GM21786 (cell line): ENCODE results near the gene SMARCB1.

Source experiments
- ATAC-seq: cut with Tn5 transposase; IDR thresholded peaks from one replicate; pipeline ENCODE4 v1.9.1; 2021; ENCODE audit not compliant: unreplicated experiment

The SMARCB1 gene

GRCh38 chr22:23786752-23787599, at the start of gene SMARCB1:
Gene SMARCB1 (plus strand): TSS chr22:23786966. CDS start chr22:23787170, 204 bp downstream.
- peak; percentile 67 for ATAC-seq

GRCh38 chr22:23737696-23738095, 49.1 kb upstream of the SMARCB1 start:
- no peak for ATAC-seq

DNA sequence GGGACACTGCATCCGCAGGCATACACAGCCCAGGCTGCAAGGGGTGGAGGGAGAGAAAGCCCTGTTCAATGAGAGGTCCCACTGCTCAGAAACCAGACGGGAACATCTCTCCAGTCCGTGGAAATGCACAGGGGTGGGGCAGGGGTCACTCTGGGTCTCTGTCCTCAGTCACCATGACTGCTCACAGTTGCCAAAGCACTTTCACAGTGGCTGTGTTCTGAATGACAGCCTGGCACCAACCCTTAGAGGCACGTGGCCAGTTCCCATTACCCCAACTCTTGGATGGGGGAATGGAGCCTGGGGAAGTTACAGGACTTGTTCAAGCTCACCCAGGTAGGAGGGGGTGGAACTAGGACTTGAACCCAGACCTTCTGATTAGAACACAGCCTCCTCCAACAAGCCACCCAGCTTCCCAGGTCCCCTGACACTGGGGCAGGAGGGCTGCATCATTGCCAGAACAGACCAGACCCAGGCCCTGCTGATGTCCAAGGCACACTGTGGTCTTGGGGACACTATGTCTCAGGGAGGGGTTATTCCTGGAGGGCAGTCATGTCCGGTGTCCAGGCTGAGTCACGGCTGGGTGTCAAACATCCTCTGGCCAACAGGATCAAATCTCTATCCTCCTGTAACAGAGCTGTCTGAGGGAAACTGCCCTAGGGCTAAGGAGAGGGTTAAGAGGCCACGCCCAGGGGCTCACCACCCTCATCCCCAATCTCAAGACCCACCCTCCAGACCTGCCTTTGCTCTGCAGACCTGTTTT, 44.1 kb upstream of the SMARCB1 start:
- no peak for ATAC-seq

DNA sequence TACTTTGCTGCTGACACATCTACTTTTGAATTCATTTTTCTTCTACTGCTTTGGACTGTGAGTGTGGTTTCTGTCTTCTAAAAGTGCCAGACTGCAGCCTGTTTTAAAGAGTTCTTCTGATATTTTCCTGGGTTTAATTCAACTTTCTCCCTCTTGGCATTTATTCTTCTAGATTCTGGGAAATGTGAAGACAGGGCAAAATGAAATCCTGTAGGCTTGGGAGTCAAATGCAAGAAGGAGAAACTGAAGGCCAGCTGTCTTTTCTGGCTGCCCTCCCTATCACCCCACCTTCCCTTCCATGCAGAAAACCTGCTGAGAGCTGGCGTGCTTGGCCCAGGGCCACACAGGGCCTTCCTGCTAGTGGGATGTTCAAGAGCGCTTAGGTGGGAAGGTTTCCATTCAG, 43.5 kb upstream of the SMARCB1 start:
- no peak for ATAC-seq

DNA sequence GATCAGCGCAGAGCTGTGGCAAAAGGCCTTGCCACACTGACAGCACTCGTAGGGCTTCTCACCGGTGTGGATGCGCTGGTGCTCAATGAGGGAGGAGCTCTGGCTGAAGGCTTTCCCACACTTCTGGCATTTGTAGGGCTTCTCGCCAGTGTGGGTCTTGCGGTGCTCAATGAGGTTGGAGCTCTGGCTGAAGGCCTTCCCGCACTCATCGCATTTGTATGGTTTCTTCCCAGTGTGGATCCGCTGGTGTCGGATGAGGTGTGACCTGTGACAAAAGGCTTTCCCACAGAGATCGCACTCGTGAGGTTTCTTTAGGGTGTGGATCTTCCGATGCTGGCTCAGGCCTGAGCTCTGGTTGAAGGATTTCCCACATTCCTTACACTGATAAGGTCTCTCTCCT, 42.8 kb upstream of the SMARCB1 start:
- no peak for ATAC-seq

- no peak for ATAC-seq
Measured at GRCh38 chr22:23744485-23744884, 42.3 kb upstream of the SMARCB1 start.

- no peak for ATAC-seq
Measured at GRCh38 chr22:23745791-23746190, 41.0 kb upstream of the SMARCB1 start.

GRCh38 chr22:23749841-23750301, 36.9 kb upstream of the SMARCB1 start:
- no peak for ATAC-seq

DNA sequence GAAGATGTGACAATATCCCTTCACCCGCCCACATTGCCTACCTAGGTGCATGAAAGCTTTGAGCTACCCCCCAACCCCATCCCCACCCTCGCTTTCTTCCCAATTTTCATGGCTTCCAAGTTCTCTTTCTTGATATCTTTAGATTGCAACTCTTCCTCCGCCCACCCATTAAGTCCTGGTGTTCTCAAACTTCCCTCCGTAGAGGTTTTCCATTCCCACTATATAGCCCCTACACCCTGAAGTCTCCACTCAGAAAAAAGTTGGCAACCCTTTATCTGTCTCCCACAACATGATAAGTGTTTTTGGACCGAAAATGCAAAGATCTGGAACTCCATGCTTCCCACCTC, 36.4 kb upstream of the SMARCB1 start:
- ATAC-seq, result no peak

DNA sequence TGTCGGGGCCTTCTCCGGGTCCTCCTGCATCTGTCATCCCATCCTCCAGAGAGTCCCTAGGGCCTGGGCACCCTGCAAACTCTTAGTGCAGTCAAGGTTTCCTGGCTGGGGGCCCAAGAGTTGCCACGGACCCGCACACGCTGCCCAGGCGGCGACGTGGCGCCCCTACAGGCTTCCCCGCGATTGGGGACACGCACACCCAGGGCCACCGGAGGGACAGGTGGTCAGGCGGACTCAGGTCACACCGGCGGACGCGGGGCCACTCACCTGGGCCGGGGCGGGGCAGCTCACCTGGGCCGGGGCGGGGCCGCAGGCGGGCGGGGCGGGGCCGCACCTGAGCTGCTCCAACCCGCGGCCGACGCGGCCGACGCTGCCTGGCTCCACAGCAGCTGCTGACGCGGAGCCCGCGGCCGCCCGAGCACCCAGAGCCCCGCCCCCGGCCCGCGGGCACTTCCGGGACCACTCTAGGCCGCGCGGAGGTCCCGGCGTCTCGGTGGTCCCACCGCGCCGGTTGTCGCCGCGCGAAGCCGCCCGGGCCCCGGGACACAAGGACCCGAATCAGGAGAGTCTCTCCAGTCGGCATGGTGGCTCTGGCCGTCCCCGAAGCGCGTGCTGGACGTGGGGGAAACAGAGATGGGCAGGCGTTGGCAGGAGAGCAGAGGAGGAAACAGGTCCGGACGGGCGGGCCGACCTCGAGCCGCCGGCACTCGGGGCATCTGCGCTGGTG, 35.9 kb upstream of the SMARCB1 start, which contains the start of gene ZNF70:
Gene ZNF70, minus strand, starts transcription at position 399 of the 727 bp plus-strand sequence. CDS start 5,972 bp downstream, outside the sequence.
- ATAC-seq, result peak; percentile 67

- no peak for ATAC-seq
Measured at GRCh38 chr22:23751441-23751996, 35.2 kb upstream of the SMARCB1 start.

DNA sequence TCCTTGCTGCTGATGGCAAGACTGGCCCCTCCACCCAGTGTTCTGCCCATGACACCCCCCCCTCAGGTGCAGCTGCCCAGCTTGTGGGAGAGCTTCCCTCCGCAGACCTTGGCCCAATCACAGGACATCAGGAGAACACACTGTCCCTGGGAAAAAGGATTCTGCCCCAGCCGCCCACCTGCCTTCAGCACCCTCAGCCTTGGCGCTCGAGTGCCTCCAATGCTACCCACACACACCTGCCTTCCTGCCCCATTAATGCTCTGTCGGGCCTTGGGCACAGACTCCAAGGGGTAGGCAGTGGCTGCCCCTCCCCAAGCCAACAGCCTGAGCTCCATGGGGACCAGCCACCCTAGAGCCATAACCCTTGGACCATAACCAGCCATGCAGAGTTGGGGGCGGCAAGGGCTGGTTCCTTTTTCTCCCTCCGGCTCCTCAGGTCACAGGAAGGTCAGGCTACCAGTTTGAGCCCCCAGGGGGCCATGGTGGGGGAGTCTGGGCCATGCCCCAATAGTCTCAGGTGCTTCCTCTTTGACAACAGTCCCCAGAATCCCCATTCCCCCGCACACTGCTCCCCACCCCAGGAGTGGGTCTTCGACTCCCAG, 34.6 kb upstream of the SMARCB1 start:
- ATAC-seq, result no peak

DNA sequence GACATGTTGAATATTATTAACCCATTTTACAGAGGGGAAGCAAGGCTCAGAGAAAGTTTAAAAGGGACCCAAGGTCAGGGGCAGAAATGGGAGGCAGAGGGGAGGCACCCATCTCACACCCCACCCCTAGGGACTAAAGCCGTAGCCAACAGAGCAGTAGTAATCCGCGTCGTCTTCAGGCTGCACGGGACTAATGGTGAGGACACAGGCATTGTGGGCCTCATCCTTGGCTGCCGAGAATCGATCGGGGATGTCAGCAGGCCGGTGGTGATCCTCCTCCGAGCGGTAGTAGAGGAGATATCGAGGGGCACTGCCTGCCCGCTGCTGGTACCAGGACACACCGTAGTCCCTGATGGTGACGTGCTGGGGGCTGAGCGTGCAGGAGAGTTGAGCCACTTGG, 34.0 kb upstream of the SMARCB1 start:
- ATAC-seq, result no peak

DNA sequence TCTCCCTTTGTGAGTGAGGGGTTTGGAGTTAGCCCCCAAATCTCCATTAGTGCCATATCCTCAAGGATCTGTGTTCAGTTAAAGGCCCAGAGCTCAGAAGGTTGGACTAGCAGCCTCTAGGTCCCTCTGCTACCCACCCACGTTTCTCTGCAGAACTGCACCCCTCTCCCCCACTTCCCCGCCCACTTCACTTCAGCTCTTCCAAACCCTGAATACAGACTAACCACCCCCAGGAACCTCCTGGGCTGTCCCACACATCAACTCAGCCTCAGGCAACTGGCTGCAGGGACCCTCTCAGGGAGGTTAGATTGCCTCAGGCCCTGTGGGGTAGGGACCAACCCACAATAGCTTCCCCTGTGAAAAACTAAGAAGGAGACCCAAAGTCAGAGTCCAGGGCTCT, 33.4 kb upstream of the SMARCB1 start:
- ATAC-seq, result no peak

- ATAC-seq, result no peak
Measured at GRCh38 chr22:23754220-23754919, 32.4 kb upstream of the SMARCB1 start, which contains the start of gene VPREB3. Gene VPREB3 (minus strand): TSS chr22:23754425. CDS start chr22:23754363, 62 bp downstream.

GRCh38 chr22:23754980-23755636, 31.7 kb upstream of the SMARCB1 start:
- ATAC-seq, result no peak

- no peak for ATAC-seq
Measured at GRCh38 chr22:23755711-23756110, 31.1 kb upstream of the SMARCB1 start.

- no peak for ATAC-seq
Measured at GRCh38 chr22:23756891-23757290, 29.9 kb upstream of the SMARCB1 start.

DNA sequence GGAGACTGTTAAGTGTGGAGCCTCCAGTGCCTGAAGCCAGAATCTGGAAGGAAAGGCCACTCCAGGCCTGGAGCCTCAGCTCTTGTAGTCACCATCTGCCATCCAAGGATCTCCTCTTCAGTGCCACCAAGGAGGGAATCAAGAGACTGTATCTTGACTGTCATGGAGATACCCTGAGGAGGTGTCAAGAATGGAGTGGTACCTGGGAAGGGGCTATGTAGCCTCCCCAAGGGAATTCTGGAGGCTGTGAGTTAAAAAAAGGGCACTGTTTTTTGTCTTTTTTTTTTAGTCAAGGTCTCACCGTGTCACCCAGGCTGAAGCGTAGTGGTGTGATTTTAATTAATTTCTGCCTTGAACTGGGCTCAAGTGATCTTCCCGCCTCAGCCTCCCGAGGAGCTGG, 27.2 kb upstream of the SMARCB1 start:
- no peak for ATAC-seq
